COR-L47 (cell line): ENCODE data around the gene CEP152.
"Not testable (repeated sequence)": the region's sequence is repeated elsewhere in the genome, so short reads cannot be mapped to it uniquely, and the experiment has no call there.

ENCODE experiments used
- DNase-seq: peaks from one replicate; lab custom pipeline; 2025; lab: John Stamatoyannopoulos, UW

The CEP152 gene

GRCh38 chr15:48810414-48811324 is at the start of gene CEP152:
Gene CEP152, minus strand, starts transcription at chr15:48811069. Its CDS starts 5,420 bp downstream, at chr15:48805649.
- peak; percentile 100 for DNase-seq

- DNase-seq, result no peak
Measured at GRCh38 chr15:48859426-48859825, 48.6 kb upstream of the CEP152 start.

GRCh38 chr15:48858401-48858800 is 47.5 kb upstream of the CEP152 start:
- no peak for DNase-seq

- DNase-seq, result no peak
Measured at GRCh38 chr15:48856942-48857341, 46.1 kb upstream of the CEP152 start.

GRCh38 chr15:48855501-48856440 is 44.9 kb upstream of the CEP152 start:
- peak; percentile 24 for DNase-seq

GRCh38 chr15:48854434-48854833 is 43.6 kb upstream of the CEP152 start:
- not testable (repeated sequence) for DNase-seq

- no peak for DNase-seq
Measured at GRCh38 chr15:48851956-48852355, 41.1 kb upstream of the CEP152 start.

GRCh38 chr15:48850648-48851047 is 39.8 kb upstream of the CEP152 start:
- no peak for DNase-seq

- no peak for DNase-seq
Measured at GRCh38 chr15:48845123-48845522, 34.3 kb upstream of the CEP152 start.

- peak; percentile 21 for DNase-seq
Measured at GRCh38 chr15:48842501-48842900, 31.6 kb upstream of the CEP152 start.

GRCh38 chr15:48834756-48835155 is 23.9 kb upstream of the CEP152 start:
- DNase-seq, result no peak

- no peak for DNase-seq
Measured at GRCh38 chr15:48833526-48834239, 22.8 kb upstream of the CEP152 start.

- no peak for DNase-seq
Measured at GRCh38 chr15:48832648-48833047, 21.8 kb upstream of the CEP152 start.

GRCh38 chr15:48828906-48829305 is 18.0 kb upstream of the CEP152 start:
- no peak for DNase-seq

GRCh38 chr15:48828471-48828870 is 17.6 kb upstream of the CEP152 start:
- DNase-seq, result no peak

- DNase-seq, result no peak
Measured at GRCh38 chr15:48825075-48825474, 14.2 kb upstream of the CEP152 start.

- no peak for DNase-seq
Measured at GRCh38 chr15:48823706-48824105, 12.8 kb upstream of the CEP152 start.

- no peak for DNase-seq
Measured at GRCh38 chr15:48823237-48823636, 12.4 kb upstream of the CEP152 start.

GRCh38 chr15:48814286-48814685 is 3.4 kb upstream of the CEP152 start:
- DNase-seq, result no peak

GRCh38 chr15:48811325-48811958 is 573 bp upstream of the CEP152 start:
- peak; percentile 45 for DNase-seq

GRCh38 chr15:48806151-48806550 is 4.7 kb downstream of the CEP152 start:
- DNase-seq, result no peak

- DNase-seq, result no peak
Measured at GRCh38 chr15:48805591-48805990, 5.3 kb downstream of the CEP152 start.
